Left colon (tissue), 2 donors: ENCODE data around the gene XAGE1B. TPM values are rescaled to one million over a fixed set of nuclear protein-coding genes. Genes with fewer than 3 reads are reported as not detected.

Source experiments
- total RNA-seq, 2 donors: library from RNA; stranded (reverse); fragmentation: NEBNext Ultra II Directional; extraction: Animal tissue kit (Norgen Biotek cat#: 25700); gene quantifications; one replicate each; pipeline ENCODE4 v1.2.1, GENCODE V29; 2021
- donor health status: DM: no; HTN: no; CAD: no.
- donor health status: DM: yes; HTN: yes; CAD: no.

The XAGE1B gene
- total RNA-seq, 2 donors from 2014 or later: not detected

Other genes starting within 250 kb of the XAGE1B start
- gene XAGE2, start 148.0 kb downstream of the XAGE1B start, total RNA-seq: not detected
- gene XAGE1A, start 21.3 kb downstream of the XAGE1B start, total RNA-seq: not detected
- not detected for gene SSX7, start 137.8 kb upstream of the XAGE1B start, total RNA-seq
- not detected for gene SSX2, start 190.1 kb upstream of the XAGE1B start, total RNA-seq
- not detected for gene SSX2B, start 234.2 kb upstream of the XAGE1B start, total RNA-seq